Measurements from ENCODE around the gene MYL3.

The MYL3 gene

DNA sequence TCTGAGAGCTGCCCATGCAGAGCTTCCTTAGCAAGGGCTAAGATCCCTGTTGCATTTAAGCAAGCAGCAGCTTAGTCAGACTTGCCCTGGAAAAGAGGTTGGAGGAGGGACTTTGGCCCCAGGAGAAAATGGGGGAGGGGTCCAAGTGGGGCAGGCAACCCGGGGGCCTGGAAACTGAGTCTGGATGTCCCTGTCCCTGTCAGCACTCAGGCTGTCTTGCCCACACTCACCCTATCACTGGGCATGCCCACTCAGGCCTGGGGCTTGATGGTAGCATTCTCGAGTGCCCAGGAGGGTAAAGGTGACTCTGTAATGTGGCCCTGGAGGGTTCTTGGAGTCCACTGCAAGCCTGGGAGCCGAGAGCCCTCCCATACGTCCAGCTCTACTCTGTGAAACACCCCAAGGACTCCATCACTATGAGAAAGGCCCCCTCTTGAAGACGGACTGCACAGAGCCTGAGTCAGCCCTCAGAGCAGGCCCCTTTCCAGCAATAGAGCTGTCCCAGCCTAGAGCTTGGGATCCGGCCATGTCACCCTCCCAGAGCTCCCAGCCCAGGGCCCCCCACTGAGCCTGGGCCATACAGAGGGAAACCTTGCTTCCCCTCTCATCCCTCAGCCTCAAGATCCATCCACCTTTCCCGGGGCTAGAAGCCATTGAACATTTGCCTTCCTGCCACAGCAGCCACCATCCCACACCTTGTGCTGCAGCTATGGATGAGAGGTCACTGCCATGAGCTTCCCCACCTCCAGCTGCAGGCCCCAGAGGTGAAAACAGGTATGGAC is 13.4 kb downstream of the MYL3 start:
- DNase-seq (ENCODE audit: low spot score) = no peak

DNA sequence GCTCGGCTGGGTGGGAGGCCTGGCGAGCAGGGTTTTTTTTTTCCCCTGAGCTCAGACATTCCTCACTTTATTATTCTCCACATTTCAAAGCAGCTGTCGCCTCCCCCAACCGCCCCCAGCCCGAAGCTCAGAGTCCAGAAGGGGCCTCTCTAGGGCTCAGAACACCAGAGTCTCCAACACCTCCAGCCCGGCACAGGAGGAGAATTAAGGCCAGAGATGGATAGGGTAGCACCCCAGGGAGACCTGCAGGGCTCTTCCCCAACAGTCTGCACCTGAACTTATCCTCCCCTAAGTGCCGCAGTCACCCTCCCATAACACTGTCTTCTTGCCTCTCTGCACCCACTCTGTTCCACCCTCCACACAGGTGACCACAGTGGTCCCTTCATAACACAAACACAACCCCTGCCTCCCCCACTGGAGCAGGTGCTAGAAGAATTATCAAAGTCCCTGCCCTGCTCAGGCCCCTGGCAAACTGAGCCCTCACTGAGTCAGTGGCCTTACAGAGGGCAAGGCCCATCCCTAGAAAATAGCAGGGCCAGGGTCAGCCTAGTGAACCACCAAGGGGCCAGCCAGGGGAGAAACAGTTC is 14.1 kb downstream of the MYL3 start:
- DNase-seq (ENCODE audit: low spot score) = no peak

DNA sequence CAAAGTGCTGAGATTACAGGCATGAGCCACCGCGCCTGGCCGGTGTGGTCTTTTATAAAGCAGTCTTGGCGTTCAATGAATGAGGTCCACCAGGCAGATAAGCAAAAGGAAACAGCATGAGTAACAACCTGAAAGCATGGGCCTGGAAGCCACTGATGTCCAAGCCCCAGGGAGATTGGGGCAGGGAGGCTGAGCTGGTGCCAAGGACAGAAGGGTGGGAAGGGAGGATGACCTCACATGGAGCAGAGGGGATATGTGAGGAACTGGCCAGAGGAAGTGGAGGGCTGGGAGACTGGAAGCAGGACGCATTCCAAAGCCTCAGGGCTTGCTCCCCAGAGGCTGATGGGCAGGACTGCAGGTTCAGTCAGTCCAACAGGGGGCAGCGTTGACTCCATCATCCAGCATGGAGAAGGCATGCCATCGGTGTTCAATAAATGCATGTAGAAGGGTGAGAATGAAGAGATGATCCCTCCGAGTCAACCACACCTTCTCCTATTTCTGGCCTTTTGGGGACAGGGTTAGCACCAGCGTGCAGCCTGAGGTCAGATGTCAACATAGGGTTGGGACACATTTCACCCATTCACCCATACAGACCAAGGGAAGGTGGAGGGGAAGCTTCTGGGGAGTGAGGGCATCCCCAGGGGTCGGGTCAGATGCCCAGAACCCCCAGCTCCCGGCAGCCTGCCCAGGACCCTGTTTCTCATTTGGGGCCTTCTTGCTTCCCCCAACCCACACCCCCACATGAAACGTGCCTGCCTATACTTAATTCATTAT is 14.8 kb downstream of the MYL3 start:
- peak; percentile 38 for DNase-seq (ENCODE audit: low spot score)

DNA sequence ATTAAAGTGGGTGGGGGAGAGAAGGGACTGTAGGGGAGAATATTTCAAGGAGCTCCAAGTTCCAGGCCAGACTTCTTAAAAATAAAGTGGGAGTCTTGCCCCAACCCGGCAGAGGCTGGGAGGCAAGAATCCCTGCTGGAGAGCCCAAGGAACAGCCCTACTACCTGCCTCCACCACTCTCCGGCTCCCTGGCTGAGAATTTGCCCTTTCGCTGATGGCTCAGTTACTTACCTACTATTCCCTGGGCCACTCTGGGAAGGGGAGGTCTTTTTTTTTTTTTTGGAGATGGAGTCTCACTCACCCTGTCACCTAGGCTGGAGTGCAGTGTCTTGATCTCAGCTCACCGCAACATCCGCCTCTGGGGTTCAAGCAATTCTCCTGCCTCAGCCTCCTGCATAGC is 15.5 kb downstream of the MYL3 start:
- no peak for DNase-seq (ENCODE audit: low spot score)

DNA sequence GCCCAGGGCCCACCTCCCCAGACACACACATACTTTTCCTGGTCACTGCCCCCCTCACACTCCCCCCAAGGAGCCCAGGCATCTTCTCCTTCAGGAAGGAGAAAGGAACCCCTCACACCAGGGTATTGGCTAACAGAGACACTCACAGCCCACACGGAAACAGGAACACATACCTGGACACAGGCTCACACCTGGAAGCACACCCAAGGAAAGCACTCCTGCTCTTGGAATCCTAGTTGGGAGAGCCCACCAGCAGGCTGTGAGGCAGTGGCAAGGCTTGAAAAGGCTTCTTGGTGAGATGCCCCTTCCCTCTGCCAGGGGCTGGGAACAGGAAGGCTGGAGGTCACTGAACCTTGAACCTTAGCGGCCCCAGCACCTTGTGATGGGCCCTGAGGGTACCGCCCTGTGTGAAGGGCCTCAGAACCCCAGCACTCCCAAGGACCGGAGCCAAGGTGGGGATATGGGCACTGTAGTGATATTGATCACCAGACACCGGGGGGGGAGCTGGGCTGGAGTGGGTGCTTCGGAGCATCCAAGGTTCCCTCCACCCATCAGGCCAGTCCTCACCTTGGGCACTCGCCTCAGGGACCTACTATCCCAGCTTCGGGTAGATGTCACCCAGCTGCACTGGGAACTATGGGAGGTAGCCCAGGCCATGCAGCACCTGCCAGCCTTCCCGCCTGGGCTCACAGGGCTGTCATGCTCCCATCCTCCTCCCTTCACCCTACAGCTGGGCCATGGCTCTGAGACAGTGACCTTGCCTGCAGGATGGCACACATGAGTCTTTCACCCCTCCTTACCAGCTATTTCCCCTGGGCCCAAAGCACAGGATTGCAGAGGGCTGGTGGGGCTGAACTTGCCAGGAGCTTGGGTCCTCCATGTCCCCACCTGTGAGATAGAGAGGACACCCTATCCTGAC is 16.4 kb downstream of the MYL3 start:
- DNase-seq (ENCODE audit: low spot score) = no peak

DNA sequence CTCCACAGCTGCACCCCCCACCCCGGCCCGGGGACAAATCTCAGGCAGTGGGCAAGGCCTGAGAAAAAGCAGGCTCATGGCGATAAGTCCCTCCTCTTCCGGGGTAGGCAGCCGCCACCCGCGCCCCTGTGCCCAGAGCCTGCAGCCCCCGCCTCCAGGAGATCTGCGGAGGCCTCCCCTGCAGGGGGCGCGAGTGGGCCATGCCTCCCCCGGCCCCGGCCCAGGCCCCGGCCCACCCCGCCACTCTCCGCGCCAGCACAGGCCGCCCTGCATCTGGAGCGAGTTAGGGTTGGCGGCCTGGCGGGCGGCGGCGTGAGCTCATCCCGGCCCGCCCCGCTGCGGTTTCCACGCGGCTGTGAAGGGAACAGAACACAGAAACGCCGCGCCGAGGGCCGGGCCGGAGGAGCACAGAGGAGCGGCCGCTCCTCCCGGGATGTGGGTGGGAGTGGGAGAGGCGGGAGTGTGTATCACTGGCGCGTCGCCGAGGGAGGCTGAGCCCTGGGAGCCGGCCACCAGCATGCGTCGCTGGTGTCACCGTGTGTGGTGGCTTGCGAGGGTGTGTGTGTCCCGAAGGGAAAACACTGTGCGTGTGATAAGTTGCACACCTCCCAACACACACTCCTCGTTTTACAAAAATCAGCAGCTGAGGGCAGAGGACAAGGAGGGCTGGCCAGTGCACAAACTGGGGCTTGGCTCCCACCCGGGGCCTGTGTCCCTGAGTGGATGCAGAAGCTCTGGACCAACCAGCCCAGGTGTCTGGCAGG is 17.2 kb downstream of the MYL3 start:
- peak; percentile 87 for DNase-seq (ENCODE audit: low spot score)

DNA sequence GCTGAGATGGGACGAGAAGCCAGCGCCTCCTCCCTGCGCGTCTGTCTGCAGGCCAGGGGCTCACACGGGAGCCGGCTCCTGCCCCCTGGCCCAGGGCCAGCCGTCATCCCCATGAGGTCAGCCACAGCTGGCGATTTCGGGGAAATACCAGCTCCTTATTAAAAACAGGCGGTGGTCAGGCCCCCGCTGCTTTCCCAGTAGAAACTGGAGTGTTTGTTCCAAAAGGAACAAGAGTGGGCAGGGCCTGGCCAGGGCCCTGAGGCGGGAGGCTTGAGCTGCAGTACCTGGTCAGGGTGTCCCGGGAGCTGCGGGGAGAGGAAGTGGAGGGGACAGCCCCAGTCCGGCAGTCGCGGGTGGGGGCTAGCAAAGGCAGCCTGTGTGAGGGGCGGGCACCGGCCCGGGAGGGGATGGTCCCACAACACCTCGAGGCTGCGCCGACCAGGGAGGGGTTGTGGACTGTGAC is 17.8 kb downstream of the MYL3 start:
- DNase-seq (ENCODE audit: low spot score) = no peak

DNA sequence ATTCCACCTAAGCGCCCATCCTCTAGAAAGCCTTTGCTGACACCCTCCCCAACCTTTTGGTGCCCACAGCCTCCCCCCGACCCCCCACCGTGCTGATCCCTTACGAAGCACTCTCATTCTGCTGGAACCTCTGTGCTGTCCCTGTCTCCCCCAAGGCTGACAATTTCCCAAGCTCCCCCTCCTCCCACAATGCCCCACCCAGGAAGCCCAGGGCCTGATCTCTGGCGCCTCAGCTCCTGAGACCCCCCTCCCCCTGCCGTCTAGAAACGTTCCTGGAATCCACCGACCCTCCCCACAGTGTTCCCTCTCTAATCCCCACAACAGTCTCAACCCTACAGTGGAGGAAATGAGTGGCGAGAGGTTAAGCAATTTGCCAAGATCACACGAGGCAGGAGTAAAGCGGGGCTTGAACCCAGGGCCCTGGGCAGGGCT is 18.3 kb downstream of the MYL3 start:
- DNase-seq (ENCODE audit: low spot score) = no peak

DNA sequence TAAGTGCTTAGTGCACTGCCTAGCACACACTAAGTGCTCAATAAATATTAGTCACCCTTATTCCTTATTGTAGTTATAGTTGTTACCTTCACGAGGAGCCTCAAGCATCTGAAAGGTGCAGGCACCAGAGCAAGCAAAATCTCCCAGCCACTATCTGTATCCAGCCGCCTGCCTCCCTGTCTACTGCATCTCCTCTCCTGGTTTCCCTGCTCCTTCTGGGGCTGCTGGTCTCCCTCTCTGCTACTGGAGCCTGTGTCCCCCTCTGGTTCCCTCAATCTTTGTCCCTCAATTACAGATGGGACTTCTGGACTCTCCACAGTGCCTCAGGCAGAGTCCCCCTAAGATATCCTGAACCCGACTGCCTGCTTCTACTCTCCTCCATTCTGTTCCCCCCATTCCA is 18.8 kb downstream of the MYL3 start:
- DNase-seq (ENCODE audit: low spot score) = no peak

DNA sequence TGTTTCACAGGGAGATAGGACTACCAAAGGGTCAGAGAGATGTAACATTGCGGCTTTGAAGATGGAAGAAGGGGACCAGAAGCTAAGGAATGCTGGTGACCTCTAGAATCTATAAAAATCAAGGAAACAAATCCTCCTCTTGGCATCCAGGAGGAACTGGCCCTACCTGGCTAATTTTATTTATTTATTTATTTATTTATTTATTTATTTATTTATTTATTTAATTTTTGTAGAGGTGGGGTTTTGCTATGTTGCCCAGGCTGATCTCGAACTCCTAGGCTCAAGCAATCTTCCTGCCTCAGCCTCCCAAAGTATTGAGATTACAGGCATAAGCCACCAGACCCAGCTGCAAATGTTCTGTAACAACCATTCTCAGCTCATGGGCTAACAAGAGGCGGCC is 19.7 kb downstream of the MYL3 start:
- DNase-seq (ENCODE audit: low spot score) = no peak

DNA sequence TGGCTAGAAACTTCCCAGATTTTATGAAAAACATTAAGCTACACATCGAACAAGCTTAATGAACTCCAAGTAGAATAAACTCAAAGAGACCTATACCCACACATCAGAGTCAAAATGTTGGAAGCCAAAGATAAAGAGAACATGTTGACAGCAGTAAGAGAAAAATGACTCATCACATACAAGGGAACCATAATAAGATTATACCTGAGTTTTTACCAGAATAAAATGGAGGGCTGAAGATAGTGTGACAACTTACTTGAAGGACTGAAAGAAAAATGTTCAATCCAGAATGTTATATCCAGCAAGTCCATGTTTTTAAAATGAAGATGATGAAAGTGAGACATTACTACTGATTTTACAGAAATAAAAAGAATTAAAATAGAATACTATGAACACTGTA is 22.8 kb downstream of the MYL3 start:
- no peak for DNase-seq (ENCODE audit: low spot score)

DNA sequence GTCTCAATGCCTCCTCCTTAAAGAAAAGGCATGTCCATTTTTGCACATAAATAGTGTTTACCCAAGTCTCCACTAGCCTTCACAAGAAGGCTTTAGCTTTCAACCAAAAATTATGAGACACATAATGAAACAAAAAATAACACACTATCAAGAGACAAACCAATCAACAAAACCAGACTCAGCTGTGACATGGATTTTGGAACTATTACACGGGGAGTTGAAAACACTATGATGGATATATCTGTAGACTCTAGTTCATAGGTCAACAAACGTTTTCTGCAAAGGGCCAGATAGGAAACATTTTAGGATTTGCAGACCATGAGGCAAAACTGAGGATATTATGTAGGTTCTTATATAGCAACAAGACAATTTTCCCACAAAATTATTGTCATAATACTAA is 24.9 kb downstream of the MYL3 start:
- DNase-seq (ENCODE audit: low spot score) = no peak

DNA sequence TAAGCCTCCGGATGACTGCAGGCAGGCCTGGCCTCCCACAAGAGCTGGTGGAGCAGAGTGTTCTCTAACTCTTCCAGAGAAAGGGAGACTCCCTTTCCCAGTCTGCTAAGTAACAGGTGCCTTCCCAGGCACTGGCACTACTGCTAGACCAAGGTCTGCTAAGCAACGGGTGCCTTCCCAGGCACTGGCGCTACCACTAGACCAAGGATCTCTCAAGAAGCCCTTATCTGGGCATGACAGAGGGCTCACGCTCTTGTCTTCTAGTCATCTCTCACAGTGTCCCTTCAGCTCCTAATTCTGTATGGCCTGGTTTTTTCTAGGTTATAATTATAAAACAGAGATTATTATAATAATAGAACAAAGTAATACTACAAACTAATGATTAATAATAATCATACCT is 27.8 kb downstream of the MYL3 start:
- no peak for DNase-seq (ENCODE audit: low spot score)

DNA sequence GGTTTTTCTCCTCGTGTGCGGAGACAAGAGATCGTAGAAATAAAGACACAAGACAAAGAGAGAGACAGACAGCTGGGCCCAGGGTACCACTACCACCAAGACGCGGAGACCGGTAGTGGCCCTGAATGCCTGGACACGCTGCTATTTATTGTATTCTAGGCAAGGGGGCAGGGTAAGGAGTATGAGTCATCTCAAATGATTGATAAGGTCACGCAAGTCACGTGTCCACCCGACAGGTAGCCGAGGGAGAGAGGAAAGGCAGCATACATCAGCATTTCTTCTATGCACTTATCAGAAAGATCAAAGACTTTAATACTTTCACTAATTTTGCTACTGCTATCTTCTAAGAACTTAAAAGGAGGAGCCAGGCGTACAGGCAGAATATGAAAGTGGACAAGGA is 28.2 kb downstream of the MYL3 start:
- no peak for DNase-seq (ENCODE audit: low spot score)

DNA sequence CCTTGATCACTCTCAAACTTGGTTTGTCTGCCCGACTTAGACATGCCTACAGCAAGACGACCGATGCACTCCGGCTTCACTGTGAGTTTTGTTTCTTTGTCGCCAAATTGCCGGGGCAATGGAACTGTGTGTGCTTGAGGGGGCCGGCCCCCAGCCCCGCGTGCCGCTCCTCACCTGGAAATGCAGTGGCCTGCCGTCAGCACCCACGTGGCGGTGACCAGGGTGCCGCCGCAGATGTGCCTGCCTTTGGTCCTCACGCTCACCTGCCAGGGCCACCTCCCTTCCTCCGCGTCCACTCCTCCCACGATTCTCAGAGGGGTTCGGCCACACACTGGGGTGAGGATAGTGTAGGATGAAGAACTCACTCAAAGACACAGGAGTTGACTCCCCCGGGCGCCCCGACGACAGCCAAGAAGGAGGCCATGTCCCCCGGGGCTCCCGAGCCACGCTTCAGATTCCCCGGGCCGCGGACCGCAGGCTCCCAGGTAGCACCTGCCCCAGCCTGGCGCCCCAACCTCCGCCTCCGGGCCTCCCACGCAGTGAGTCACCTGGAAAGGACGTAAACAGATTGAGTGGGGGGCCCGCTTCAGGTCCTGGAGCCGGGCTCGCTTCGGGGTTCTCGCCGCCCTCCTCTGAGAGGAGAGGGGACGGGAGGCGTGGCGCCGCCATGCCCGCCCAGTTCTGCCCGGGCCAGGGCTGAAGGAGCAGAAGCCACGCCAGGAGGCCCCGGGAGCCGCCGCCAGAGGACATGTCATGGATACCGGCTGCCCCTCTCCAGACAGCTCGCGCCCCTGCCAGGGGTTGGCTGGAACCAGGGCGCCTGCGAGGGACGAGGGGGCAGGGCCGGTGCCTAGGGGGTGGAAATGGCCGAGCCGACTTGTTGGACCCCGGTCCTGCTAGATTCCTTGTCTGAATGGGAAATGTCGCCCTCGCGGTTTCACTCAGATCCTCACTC is 29.6 kb downstream of the MYL3 start:
- DNase-seq (ENCODE audit: low spot score) = no peak

DNA sequence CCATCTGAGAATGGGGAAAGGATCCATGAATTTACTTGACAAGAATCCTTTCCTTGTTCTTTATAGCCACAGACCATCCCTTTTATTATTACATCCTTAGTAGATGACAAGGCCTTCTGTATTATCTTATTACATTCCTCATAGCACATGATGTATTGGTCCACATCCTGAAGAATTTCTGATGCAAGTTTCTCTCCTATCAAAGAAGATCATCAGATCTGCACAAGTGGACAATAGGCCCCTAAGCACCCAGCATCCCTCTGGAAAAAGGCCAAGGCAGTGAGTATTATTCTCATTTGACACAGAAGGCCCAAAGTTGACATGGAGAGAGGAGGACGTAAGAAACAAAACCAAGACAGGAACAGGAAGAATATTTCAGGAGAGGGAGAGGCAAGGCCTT is 31.4 kb downstream of the MYL3 start:
- DNase-seq (ENCODE audit: low spot score) = no peak

DNA sequence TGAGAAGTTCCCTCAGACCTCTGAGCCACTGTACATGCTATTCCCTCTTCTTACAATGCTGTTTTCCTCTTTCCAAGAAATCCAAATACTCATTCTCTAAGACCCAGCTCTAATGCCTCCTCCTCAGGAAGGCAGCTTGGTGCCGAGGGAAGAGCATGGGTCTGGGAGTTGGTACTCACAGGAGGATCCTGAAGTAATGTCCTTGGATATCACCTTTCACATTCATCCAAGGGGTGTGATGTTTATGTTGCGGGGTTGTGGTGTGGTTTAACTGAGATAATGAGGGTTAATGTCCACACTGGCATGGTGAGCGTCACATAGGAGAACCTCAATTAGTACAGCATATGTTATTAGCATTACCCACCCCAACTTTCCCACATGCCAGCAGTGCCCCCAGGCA is 31.9 kb downstream of the MYL3 start:
- no peak for DNase-seq (ENCODE audit: low spot score)

DNA sequence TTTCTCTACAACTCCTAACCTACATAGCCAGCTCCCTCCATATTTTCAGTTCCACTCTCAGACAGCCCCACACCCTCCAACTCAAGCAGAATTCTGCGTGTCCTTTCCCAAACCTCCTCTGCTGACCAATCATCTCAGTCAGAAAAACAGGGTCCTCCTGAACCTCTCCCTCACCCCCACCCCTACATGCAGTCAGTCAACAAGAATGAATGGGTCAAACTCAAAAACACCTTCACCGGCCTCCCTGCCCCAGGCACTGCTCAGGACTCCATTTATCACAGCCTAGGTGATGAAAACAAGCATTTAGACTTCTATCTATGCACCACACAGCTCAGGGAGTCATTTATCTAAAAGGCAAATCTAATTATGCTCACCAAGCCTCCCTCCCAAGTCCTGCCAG is 32.4 kb downstream of the MYL3 start:
- no peak for DNase-seq (ENCODE audit: low spot score)

DNA sequence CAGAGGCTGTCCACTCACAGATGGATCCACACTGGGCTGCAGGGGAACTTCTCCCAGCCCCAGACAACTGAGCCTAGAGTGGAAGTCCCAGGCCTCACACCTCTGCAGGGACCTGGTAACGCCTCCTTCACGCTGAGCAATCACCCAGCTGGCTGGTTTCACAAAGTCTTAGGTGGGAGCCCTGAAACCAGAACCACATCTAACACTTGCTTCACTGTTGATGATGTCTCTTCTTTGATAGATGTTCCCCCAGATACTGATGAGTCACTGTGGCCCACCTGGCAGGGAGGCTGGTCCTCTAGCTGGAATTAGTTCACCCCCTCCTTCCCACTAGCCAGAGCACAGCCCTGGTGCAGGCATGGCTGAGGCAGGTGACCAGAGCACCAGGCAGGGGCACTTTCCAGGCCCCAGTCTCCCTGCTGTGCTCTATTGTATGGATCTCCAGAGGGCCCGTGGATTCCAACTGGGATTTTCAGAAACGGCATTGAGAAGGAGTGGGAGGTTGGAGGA is 33.5 kb downstream of the MYL3 start:
- DNase-seq (ENCODE audit: low spot score) = no peak

DNA sequence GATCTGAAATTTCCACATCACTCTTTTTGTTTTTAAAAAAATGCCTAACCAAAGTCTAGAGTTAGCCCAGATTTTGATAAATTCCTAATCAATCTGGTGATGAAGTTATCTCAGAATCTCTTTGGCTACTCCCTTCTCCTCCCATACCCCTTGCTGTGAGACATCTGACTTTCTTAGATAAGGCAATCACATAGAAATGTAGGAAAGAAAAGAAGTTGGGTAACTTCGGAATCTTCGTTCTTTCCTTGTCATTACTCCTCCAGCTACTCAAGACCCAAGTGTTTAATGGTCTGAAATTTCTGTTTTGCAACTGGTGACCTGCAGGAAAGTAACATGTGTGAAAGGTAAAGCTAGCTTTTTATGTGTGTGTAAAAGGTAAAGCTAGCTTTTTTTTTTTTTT is 37.8 kb downstream of the MYL3 start:
- no peak for DNase-seq (ENCODE audit: low spot score)
